ENCODE measurements around the gene SMIM36.
"Not testable (repeated sequence)": the region's sequence is repeated elsewhere in the genome, so short reads cannot be mapped to it uniquely, and the experiment has no call there.

The SMIM36 gene

GRCh38 chr17:55524440-55525220 lies 13.4 kb upstream of the SMIM36 start:
- no peak for DNase-seq (ENCODE audit: low spot score)
- TF ChIP-seq CTCF (IDR thresholded peaks at IDR 0.05; ENCODE audit: extremely low read depth, missing control alignments) = no peak

GRCh38 chr17:55523032-55523431 lies 11.8 kb upstream of the SMIM36 start:
- not testable (repeated sequence) for DNase-seq (ENCODE audit: low spot score)

- TF ChIP-seq CTCF (IDR thresholded peaks at IDR 0.05; ENCODE audit: extremely low read depth, missing control alignments) = no peak
- no peak for DNase-seq (ENCODE audit: low spot score)
These were observed 9.9 kb upstream of the SMIM36 start for GRCh38 chr17:55521186-55521585.

- no peak for DNase-seq (ENCODE audit: low spot score)
- no peak for TF ChIP-seq CTCF (IDR thresholded peaks at IDR 0.05; ENCODE audit: extremely low read depth, missing control alignments)
These were observed 9.2 kb upstream of the SMIM36 start for GRCh38 chr17:55520402-55520801.

- no peak for DNase-seq (ENCODE audit: low spot score)
These were observed 7.3 kb upstream of the SMIM36 start for GRCh38 chr17:55518510-55518909.

GRCh38 chr17:55513885-55514590 lies 2.8 kb upstream of the SMIM36 start:
- peak; percentile 63 for DNase-seq (ENCODE audit: low spot score)
- TF ChIP-seq CTCF (IDR thresholded peaks at IDR 0.05; ENCODE audit: extremely low read depth, missing control alignments) = peak; percentile 81

More at GRCh38 chr17:55518510-55518909, 7.3 kb upstream of the SMIM36 start:
- no peak for TF ChIP-seq CTCF (IDR thresholded peaks at IDR 0.05; ENCODE audit: extremely low read depth, missing control alignments)

- not testable (repeated sequence) for DNase-seq (ENCODE audit: low spot score)
These were observed 3.6 kb downstream of the SMIM36 start for GRCh38 chr17:55507669-55508068.

GRCh38 chr17:55501626-55502025 lies 9.6 kb downstream of the SMIM36 start:
- not testable (repeated sequence) for DNase-seq (ENCODE audit: low spot score)

GRCh38 chr17:55500103-55500502 lies 11.1 kb downstream of the SMIM36 start:
- no peak for DNase-seq (ENCODE audit: low spot score)
- no peak for TF ChIP-seq CTCF (IDR thresholded peaks at IDR 0.05; ENCODE audit: extremely low read depth, missing control alignments)

Data from GM20000 (cell line).